ENCODE measurements around the gene TST.

Gene TST

DNA sequence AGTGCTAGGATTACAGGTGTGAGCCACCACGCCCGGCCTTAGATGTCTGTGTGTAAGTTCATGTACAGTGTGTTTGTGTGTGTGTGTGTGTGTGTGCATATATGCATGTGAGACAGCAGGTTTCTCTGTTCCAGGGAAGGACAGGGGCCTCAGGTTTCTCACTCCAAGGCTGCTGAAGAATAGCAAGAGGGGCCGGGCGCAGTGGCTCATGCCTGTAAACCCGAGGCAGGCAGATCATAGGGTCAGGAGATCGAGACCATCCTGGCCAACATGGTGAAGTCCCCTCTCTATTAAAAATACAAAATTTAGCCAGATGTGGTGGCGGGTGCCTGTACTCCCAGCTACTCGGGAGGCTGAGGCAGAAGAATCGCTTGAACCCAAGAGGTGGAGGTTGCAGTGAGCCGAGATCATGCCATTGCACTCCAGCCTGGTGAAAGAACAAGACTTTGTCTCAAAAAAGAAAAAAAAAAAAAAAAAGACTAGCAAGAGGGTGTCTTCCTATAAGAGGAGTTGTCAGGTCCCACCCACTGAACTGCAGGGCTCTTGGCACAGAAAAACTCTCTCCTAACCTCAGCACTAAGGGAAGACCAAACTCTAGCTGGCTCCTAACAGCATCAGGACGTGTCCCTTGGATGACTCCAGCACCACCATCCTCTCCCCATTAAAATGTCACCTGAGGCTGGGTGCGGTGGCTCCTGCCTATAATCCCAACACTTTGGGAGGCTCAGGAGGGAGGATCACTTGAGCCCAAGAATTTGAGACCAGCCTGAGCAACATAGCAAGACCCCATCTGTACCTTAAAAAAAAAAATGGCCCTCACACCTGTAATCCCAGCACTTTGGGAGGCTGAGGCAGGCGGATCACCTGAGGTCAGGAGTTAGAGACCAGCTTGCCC lies 40.0 kb downstream of the TST start:
- DNase-seq = no peak

DNA sequence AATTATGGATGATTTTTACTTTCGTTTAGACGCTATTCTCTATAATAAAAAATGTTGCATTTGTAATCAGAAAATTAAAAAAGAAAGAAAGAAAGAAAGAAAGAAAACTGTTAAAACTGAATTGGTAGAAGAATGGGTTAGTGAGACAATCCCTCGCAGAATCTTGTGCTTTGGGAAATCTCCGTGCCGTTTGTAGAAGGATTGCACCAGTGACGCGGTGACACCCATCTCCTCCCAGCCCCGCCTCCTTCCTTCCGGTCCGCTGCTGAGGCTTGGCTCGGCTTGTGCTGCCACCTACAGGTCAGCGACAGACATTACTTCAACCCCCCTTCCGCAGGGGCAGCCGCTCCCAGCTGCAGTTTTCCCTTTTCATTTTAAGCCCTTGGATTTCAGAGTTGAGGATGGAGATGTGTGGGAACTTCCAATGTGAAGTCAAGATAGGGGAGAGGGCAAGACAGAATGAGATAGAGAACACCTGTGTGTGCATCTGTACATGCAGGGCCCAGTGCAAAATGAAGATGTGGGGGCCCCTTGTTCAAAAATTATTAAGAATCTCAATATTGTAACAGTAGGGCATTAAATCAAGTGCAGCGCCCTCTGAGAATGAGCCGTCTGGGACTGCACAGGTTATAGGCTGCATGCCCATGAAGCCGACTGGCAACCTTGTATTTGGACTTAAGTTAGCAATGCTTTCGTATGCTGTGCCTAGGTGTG lies 41.1 kb downstream of the TST start:
- DNase-seq = peak; percentile 63

DNA sequence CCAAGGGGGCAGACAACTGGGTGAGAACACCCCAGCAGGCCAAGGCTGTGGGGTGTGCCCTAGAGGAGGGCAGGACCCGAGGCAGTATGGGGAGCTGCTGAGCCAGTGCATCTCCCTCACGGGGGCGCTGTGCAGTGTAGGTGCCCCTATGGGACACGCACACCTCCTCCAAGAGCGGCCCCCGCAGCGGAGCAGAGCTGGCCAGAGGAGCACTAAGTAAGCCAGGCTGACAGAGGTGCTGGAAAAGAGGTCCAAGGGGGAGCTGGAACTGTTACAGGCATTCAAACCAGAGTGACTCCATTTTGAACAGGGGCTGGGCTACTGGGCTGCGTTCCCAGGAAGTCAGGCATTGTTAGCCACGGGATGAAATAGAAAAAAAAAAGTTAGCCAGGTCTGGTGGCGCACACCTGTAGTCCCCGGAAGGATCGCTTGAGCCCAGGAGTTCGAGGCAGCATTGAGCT lies 41.8 kb downstream of the TST start:
- no peak for DNase-seq

DNA sequence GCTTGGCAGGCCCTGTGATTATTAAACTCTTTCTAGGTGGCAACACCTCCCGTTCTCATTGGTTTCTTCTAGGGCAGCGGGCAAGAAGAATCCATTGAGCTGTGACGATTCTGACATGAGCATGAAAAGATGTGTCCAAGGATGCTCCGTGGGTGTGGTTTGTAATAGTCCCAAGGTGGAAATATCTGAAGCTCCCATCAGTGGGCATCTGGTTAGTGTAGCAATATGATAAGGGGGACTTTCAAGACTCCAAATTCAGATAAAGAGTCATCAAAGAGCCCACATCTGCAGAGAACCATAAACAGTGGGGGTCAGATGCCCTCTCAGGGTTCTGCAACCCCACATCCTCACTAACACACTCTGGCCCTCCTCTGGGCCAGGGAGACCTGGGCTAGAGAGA lies 42.6 kb downstream of the TST start:
- DNase-seq = no peak

DNA sequence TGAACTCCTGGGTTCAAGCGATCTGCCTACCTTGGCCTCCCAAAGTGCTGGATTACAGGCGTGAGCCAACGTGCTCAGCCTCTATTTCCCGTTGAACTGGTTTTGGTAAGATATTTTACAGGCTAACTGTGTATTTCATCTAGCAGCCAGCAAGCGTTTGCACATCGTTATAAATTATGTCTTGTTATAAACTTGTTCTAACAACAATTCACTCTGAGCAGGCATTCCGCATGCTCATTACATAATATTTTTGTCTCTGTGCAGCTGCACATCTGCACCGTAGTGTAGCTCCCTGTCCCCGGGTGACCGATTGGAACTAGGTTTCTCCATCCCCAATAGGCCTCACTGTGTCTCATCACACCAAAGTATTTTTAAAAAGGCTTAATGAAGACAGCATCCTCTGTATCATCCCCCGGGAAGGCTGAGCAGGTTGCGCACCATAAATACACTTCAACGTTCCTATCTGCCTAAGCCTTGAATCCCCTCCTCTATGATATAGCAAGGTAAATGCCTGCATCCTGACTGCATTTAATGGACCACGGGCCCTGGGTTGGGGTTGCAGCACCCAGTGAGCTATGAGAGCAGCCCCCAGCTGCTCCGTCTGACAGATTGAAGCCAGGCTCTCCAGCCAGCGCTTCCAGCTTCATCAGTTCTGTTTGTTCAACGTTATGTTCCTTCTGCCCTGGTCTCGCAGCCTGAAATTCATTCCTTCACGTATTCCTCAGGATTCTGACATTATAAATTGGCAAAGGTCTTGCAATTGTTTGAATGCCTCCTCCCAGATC lies 47.7 kb downstream of the TST start:
- DNase-seq = no peak

DNA sequence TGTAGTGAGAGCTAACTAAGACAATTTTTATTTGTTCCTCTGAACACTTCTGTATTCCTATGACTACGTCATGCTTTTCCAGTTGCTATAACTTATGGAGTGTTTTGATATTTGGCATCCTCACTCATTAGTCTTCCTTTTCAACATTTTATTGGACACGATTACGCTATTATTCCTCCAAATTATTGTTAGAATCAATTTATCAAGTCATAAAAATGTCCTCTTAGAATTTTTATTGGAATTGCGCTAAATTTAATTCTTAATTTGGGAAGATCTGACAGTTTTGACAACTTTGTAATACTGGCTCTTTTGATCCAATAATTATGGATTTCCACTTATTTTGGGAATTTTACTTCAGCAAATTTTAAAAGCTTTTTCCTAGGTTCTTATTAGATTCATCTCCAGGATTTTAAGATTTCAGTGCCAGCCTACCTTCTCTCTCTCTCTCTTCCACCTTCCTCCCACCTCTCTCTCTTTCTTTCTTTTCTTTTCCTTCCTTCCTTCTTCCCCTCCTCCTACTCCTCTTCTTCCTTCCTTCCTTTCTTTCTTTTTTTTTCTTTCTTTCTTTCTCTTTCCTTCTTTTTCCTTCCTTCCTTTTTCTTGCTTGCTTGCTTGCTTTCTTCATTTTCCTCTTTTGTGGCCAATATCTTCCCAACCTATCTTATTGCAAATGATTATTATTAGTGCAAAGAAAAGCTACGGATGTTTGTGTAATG lies 50.8 kb downstream of the TST start:
- DNase-seq = no peak

DNA sequence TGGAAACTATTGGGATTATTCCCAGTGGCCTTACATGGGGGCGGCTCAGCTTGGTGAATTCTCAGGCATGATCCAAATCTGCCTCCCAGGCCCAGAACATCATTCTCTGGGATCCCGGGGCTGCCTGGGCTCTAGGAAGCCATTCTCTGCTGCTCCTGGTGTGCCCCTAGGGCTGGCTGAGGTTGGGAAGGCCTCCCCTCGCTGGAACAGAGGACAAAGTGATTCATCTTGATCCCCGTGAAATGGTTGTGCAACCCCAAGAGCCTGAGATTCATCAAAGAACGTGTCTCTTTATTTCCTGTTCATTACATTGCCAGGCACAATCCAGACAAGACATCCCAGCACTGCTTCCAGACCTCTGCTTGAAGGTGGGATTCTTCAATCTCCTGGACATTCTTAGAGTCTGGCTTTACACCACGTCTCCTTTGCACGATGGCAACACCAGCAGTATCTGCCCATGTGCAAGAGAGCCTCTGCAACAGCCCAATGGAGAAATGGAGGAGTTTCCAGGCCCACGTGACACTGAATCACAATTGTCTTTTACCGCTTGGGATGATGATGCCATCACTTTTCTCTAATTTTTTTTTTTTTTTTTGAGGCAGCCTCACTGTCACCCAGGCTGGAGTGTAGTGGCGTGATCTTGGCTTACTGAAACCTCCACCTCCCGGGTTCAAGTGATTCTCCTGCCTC lies 52.3 kb downstream of the TST start:
- no peak for DNase-seq

DNA sequence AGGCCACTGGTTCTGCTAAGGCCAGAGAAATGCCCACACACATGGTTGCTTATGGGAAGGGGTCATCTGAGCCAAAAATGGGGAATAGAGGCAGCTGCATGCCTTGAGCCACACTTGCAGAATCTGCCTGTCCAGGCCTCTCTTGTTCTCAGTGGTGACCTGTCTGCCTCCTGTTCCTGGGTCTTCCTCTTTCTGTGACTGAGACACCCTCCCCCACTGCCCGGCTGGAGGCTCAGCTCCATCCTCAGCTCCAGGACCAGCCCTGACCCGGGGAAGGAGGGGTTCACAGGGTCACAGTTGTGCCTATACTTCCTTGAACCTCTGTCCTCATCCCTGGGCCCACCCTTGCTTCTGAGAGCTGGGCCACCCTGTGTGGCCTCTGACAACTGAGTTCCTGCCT lies 53.6 kb downstream of the TST start:
- no peak for DNase-seq

DNA sequence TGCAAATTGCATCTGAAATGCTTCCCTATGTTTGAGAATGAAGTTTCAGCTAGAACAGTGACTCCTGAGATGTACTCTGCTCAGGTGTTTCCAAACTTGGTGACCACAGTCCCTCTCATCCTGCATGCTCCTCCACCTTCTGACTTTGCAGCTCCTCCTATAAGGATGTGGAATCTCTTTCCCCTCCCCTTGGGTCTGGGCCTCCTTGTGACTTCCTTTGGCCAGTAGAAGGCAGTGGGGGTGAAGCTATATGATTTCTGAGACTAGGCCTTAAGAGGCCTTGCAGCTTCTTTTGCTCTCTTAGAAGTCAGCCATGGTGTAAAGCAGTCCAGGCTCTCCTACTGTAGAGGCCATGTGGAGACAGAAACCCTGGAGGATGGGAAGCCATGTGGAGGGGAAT lies 55.1 kb downstream of the TST start:
- DNase-seq = no peak

DNA sequence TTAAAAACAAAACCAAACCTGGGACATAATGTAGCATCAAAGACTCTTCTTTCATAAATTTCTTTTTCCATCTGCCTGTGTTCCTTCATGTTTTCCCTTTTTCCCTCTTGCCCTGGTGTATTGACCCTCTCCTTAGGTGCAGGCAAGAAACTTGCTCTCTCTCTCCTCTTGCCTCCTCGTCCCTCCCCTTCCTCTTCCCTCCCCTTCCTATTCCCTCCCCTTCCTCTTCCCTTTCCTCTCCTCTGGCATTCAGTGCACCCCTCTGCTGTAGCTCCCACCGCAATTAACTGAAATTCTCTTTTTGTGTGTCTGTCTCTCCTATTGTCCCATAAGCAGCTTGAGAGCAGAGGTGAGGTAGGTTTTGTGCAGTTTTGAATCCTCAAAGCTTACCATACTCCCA lies 55.9 kb downstream of the TST start:
- no peak for DNase-seq

DNA sequence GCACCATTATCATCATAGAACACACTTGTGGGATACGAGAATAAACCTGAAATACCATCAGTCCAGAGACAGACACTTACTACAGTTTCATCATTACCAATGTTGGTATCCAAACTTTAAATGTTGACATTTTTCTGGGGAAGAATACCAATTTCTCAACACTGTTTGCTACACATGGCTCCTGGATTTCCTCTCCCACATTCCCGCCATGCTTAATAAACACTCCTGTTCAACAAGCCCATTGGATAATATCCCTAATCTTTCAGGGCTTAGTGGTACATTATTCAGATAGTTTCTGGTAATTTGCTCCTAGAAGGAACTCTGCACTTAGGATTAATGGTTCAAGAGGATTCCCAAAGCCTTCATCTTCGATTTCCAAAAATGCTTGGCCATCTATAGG lies 57.6 kb downstream of the TST start:
- DNase-seq = no peak

Data from NCI-H510A treated with DMSO at 0.1 percent for 48 hours (cell line).